Trophoblast cell (in vitro differentiated cells and primary cell): ENCODE data around the gene TRAT1.

ENCODE experiments used
- DNase-seq, 2 donors: peaks; one replicate each; pipeline ENCODE4 v3.0.0-alpha.2; 2016
- H2AFZ ChIP-seq: 2 replicates; pipeline ENCODE4 v1.6.1; 2013; ENCODE audit warnings: low read length, moderate library complexity, mild to moderate bottlenecking; ENCODE audit not compliant: insufficient read depth, poor library complexity
- H2AK5ac ChIP-seq: 2 replicates; pipeline ENCODE4 v1.6.1; 2013; ENCODE audit warnings: mild to moderate bottlenecking, low read length
- H2BK120ac ChIP-seq: 2 replicates; pipeline ENCODE4 v1.6.1; 2013; ENCODE audit warnings: low read length, mild to moderate bottlenecking, moderate library complexity; ENCODE audit not compliant: insufficient read depth, poor library complexity
- H2BK12ac ChIP-seq: 2 replicates; pipeline ENCODE4 v1.6.1; 2013; ENCODE audit warnings: mild to moderate bottlenecking, low read length, moderate library complexity
- H2BK5ac ChIP-seq: 2 replicates; pipeline ENCODE4 v1.6.1; 2013; ENCODE audit warnings: low read length, low read depth, moderate library complexity, mild to moderate bottlenecking; ENCODE audit not compliant: poor library complexity
- H3K14ac ChIP-seq: 2 replicates; pipeline ENCODE4 v1.6.1; 2013; ENCODE audit warnings: mild to moderate bottlenecking, low read length
- H3K18ac ChIP-seq: 2 replicates; pipeline ENCODE4 v1.6.1; 2013; ENCODE audit warnings: mild to moderate bottlenecking, low read length
- H3K23ac ChIP-seq: 2 replicates; pipeline ENCODE4 v1.6.1; 2013; ENCODE audit warnings: low read length
- H3K27ac ChIP-seq: 2 replicates; pipeline ENCODE4 v1.5.1; 2013; ENCODE audit warnings: low read depth, mild to moderate bottlenecking, inconsistent platforms, low read length, moderate library complexity
- H3K27me3 ChIP-seq: 2 replicates; pipeline ENCODE4 v1.6.1; 2013; ENCODE audit warnings: inconsistent platforms, mild to moderate bottlenecking, low read length, moderate library complexity; ENCODE audit not compliant: insufficient read depth
- H3K36me3 ChIP-seq, 2 experiments: 1 replicate in 1 of 2; 2 replicates in 1 of 2; pipeline ENCODE4 v1.6.1; 2013; ENCODE audit warnings: low read length in 2 of 2, mild to moderate bottlenecking in 2 of 2, moderate library complexity in 1 of 2; ENCODE audit not compliant: insufficient read depth in 2 of 2, control insufficient read depth in 1 of 2
- H3K4ac ChIP-seq: 2 replicates; pipeline ENCODE4 v1.6.1; 2013; ENCODE audit warnings: low read depth, mild to moderate bottlenecking, low read length, moderate library complexity
- H3K4me1 ChIP-seq, 2 experiments: 1 replicate in 1 of 2; 2 replicates in 1 of 2; pipeline ENCODE4 v1.6.1; 2013; ENCODE audit warnings: low read length in 2 of 2, mild to moderate bottlenecking in 2 of 2, moderate library complexity in 1 of 2; ENCODE audit not compliant: insufficient read depth in 2 of 2, control insufficient read depth in 1 of 2
- H3K4me2 ChIP-seq: 2 replicates; pipeline ENCODE4 v1.6.1; 2013; ENCODE audit warnings: inconsistent platforms, mild to moderate bottlenecking, low read length, moderate library complexity
- H3K4me3 ChIP-seq: 2 replicates; pipeline ENCODE4 v1.5.1; 2013; ENCODE audit warnings: mild to moderate bottlenecking, low read depth, low read length, inconsistent platforms
- H3K79me1 ChIP-seq: one replicate; pipeline ENCODE4 v1.6.1; 2013; ENCODE audit warnings: low read length
- H3K79me2 ChIP-seq: 2 replicates; pipeline ENCODE4 v1.6.1; 2013; ENCODE audit warnings: low read length, mild to moderate bottlenecking; ENCODE audit not compliant: control insufficient read depth, insufficient read depth, poor library complexity
- H3K9ac ChIP-seq: 2 replicates; pipeline ENCODE4 v1.6.1; 2013; ENCODE audit warnings: mild to moderate bottlenecking, low read length
- H3K9me3 ChIP-seq: 2 replicates; pipeline ENCODE4 v1.6.1; 2013; ENCODE audit warnings: low read depth, mild to moderate bottlenecking, control low read depth, inconsistent platforms, low read length; ENCODE audit not compliant: insufficient read depth
- H4K12ac ChIP-seq: 2 replicates; pipeline ENCODE4 v1.6.1; 2013; ENCODE audit warnings: low read depth, mild to moderate bottlenecking, low read length, moderate library complexity
- H4K8ac ChIP-seq: 2 replicates; pipeline ENCODE4 v1.6.1; 2013; ENCODE audit warnings: low read depth, mild to moderate bottlenecking, low read length, moderate library complexity
- H4K91ac ChIP-seq: one replicate; pipeline ENCODE4 v1.6.1; 2013; ENCODE audit warnings: low read depth, mild to moderate bottlenecking, low read length, moderate library complexity
- WGBS: extraction: QIAGEN DNeasy Blood & Tissue Kit; methylation state at CpG from one replicate; pipeline ENCODE4 v1.1.7; 2013; ENCODE audit warnings: missing lambda C conversion rate; ENCODE audit not compliant: insufficient read length, insufficient coverage; ENCODE audit errors: extremely low coverage; 5-methylcytosine and 5-hydroxymethylcytosine counted together

Gene TRAT1

GRCh38 chr3:108863799-108864135 lies 41.2 kb downstream of the TRAT1 start:
- no peaks in the 10 kb centered on the region for H3K36me3 ChIP-seq
- no peak overlapping the region for H3K23ac ChIP-seq
- no peak overlapping the region for H2AFZ ChIP-seq
- no peak overlapping the region for H4K12ac ChIP-seq
- H2BK120ac ChIP-seq, result no peak overlapping the region
- H3K9me3 ChIP-seq, result no peaks in the 10 kb centered on the region
- no peak overlapping the region for H3K4me2 ChIP-seq
- no CpG with 5 or more reads among the region's 6 CpGs for WGBS
- H2BK12ac ChIP-seq, result no peak overlapping the region
- no peak overlapping the region for H4K8ac ChIP-seq
- no peak overlapping the region for H3K27ac ChIP-seq
- H3K79me1 ChIP-seq, result no peaks in the 10 kb centered on the region
- H3K79me2 ChIP-seq, result no peaks in the 10 kb centered on the region
- no peak for DNase-seq
- H3K4me3 ChIP-seq, result no peak overlapping the region
- H4K91ac ChIP-seq, result no peak overlapping the region
- H3K27me3 ChIP-seq, result no peaks in the 10 kb centered on the region
- H3K14ac ChIP-seq, result no peak overlapping the region
- no peak overlapping the region for H3K4ac ChIP-seq
- H3K9ac ChIP-seq, result no peak overlapping the region
- no peak overlapping the region for H3K18ac ChIP-seq
- H2AK5ac ChIP-seq, result no peak overlapping the region
- no peaks in the 10 kb centered on the region for H3K4me1 ChIP-seq
- no peak overlapping the region for H2BK5ac ChIP-seq

DNA sequence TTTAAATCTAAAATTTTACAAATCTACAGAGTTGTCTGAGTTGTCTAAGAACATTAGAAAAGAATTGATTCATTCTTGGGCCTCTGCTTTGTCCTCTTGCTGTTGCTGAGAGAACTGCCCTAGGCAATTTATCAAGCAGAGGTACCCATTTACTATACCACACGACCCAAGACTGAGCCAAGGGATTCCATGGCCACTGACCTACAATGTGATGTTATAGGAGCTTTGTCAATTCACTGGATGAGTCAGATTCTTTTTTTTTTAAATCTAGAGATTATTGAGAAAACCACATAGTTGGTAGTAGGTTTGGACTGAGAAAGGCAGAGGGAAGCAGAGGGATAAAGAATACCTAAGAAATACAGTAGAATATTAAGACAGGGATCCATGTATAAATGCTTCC lies 55.3 kb downstream of the TRAT1 start:
- Histone ChIP-seq H3K23ac (no peak overlapping the region), H2BK12ac (no peak overlapping the region), H2AFZ (no peak overlapping the region), H4K12ac (no peak overlapping the region), H3K4me1 (no peaks in the 10 kb centered on the region), H3K4ac (no peak overlapping the region), H2AK5ac (no peak overlapping the region), H3K4me3 (no peak overlapping the region), H3K79me2 (no peaks in the 10 kb centered on the region), H2BK120ac (no peak overlapping the region), H3K27me3 (no peaks in the 10 kb centered on the region), H4K91ac (no peak overlapping the region), H3K9me3 (no peaks in the 10 kb centered on the region), H3K9ac (no peak overlapping the region), H3K36me3 (no peaks in the 10 kb centered on the region), H3K18ac (no peak overlapping the region), H3K79me1 (no peaks in the 10 kb centered on the region), H3K14ac (no peak overlapping the region), H3K4me2 (no peak overlapping the region), H2BK5ac (no peak overlapping the region), H3K27ac (no peak overlapping the region), H4K8ac (no peak overlapping the region)
- WGBS, result no CpG with 5 or more reads among the region's 1 CpG
- DNase-seq, result no peak

- H4K91ac ChIP-seq, result no peak overlapping the region
- H2BK120ac ChIP-seq, result no peak overlapping the region
- H3K4me1 ChIP-seq, result no peaks in the 10 kb centered on the region
- no peak for DNase-seq
- H2BK12ac ChIP-seq, result no peak overlapping the region
- no peaks in the 10 kb centered on the region for H3K36me3 ChIP-seq
- H3K79me2 ChIP-seq, result no peaks in the 10 kb centered on the region
- no peaks in the 10 kb centered on the region for H3K27me3 ChIP-seq
- no peak overlapping the region for H2BK5ac ChIP-seq
- H3K23ac ChIP-seq, result no peak overlapping the region
- H3K4me2 ChIP-seq, result no peak overlapping the region
- no peak overlapping the region for H3K9ac ChIP-seq
- H3K18ac ChIP-seq, result no peak overlapping the region
- H3K27ac ChIP-seq, result no peak overlapping the region
- H3K14ac ChIP-seq, result no peak overlapping the region
- H3K79me1 ChIP-seq, result no peaks in the 10 kb centered on the region
- no peak overlapping the region for H4K12ac ChIP-seq
- no peak overlapping the region for H3K4ac ChIP-seq
- H3K9me3 ChIP-seq, result no peaks in the 10 kb centered on the region
- no peak overlapping the region for H4K8ac ChIP-seq
- no peak overlapping the region for H2AFZ ChIP-seq
- no peak overlapping the region for H3K4me3 ChIP-seq
- H2AK5ac ChIP-seq, result no peak overlapping the region
- no CpG with 5 or more reads among the region's 8 CpGs for WGBS
Measured at GRCh38 chr3:108879915-108880314, 57.3 kb downstream of the TRAT1 start.

DNA sequence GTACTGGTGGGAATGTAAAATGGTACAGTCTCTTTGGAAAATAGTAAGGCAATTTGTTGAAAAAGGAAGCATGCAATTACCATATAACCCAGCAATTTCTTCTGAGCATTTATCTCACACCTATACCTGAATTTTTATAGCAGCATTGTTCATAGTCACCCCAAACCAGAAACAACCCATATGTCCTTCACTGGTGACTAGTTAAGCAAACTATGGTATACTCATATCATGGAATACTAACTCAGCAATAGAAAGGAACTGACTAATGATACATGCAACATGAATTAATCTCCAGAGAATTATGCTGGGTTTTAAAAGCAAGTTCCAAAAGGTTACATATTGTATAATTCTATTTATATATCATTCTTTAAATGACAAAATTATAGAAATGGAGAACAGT lies 60.2 kb downstream of the TRAT1 start:
- H3K27me3 ChIP-seq, result no peaks in the 10 kb centered on the region

DNA sequence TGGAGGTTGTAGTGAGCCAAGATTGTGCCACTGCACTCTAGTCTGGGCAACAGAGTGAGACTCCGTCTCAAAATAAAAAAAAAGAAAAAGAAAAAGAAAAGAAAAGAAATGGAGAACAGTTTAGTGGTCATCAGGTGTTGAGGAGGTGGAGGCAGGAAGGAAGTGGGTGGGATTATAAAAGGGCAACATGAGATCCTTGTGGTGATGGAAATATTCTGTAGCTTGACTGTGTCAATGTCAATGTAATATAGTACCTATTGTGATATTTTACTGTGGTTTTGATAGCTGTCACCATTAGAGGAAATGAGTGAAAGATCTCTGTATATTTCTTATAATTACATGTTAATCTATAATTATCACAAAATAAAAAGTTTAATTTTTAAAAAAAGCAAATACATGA lies 60.8 kb downstream of the TRAT1 start:
- no peaks in the 10 kb centered on the region for H3K79me2 ChIP-seq
- H4K91ac ChIP-seq, result no peak overlapping the region
- no peaks in the 10 kb centered on the region for H3K79me1 ChIP-seq
- H3K23ac ChIP-seq, result no peak overlapping the region
- no peak overlapping the region for H2BK12ac ChIP-seq
- H4K12ac ChIP-seq, result no peak overlapping the region
- no peak overlapping the region for H2BK5ac ChIP-seq
- H3K9me3 ChIP-seq, result no peaks in the 10 kb centered on the region
- no peak for DNase-seq
- H4K8ac ChIP-seq, result no peak overlapping the region
- WGBS, result no CpG with 5 or more reads among the region's 1 CpG
- H3K14ac ChIP-seq, result no peak overlapping the region
- no peak overlapping the region for H3K18ac ChIP-seq
- H3K9ac ChIP-seq, result no peak overlapping the region
- H3K27me3 ChIP-seq, result no peaks in the 10 kb centered on the region
- no peak overlapping the region for H3K4ac ChIP-seq
- no peak overlapping the region for H2AK5ac ChIP-seq
- no peak overlapping the region for H3K27ac ChIP-seq
- H3K4me2 ChIP-seq, result no peak overlapping the region
- no peaks in the 10 kb centered on the region for H3K4me1 ChIP-seq
- no peak overlapping the region for H3K4me3 ChIP-seq
- H2AFZ ChIP-seq, result no peak overlapping the region
- no peak overlapping the region for H2BK120ac ChIP-seq
- H3K36me3 ChIP-seq, result no peaks in the 10 kb centered on the region

More for the DNA sequence above, 60.2 kb downstream of the TRAT1 start:
- Histone ChIP-seq H3K4ac (no peak overlapping the region), H4K12ac (no peak overlapping the region), H3K9me3 (no peaks in the 10 kb centered on the region), H3K9ac (no peak overlapping the region), H2AFZ (no peak overlapping the region), H3K4me2 (no peak overlapping the region), H3K27ac (no peak overlapping the region), H3K14ac (no peak overlapping the region), H3K79me2 (no peaks in the 10 kb centered on the region), H2BK120ac (no peak overlapping the region), H3K4me3 (no peak overlapping the region), H3K23ac (no peak overlapping the region), H3K79me1 (no peaks in the 10 kb centered on the region), H2BK5ac (no peak overlapping the region), H3K4me1 (no peaks in the 10 kb centered on the region), H4K8ac (no peak overlapping the region), H4K91ac (no peak overlapping the region), H2AK5ac (no peak overlapping the region), H3K18ac (no peak overlapping the region), H3K36me3 (no peaks in the 10 kb centered on the region), H2BK12ac (no peak overlapping the region)
- DNase-seq, result no peak
